ENCODE results near the gene LDLRAD3.
A peak's percentile ranks its signal among the peaks of the same experiment; 100 is the strongest.

LDLRAD3 gene

DNA sequence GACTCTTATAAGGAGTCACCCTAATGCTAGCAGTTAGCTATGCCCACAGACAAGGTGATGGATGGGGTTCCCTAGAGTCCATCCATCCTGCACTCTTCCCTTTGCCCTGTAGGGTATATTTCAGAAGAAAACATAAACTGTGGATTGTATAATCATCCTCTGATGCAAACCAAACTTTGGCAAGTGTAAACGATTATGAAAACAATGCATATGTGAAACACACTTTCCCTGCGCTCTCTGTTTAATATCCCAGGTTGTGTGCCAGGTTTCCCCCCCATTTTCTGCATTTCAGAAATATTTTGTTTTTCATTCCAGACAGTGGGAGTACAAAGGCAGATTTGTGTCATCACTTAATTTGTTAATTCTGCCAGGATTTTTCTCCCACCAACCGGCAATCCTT lies 110.0 kb downstream of the LDLRAD3 start:
- DNase-seq, result no peak

DNA sequence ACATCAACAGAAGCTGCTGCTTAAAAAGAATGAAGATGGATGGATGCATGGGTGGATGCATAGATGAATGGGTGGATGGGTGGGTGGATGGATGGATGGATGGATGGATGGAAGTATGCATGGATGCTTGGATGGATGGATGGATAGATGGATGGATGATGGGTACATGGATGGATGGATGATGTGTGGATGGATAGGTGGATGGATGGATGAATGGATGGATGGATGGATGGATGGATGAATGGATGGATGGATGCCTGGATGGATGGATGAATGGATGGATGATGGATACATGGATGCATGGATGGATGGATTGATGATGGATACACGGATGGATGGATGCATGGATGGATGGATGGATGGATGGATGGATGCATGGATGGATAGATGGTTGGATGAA lies 110.8 kb downstream of the LDLRAD3 start:
- DNase-seq, result no peak

DNA sequence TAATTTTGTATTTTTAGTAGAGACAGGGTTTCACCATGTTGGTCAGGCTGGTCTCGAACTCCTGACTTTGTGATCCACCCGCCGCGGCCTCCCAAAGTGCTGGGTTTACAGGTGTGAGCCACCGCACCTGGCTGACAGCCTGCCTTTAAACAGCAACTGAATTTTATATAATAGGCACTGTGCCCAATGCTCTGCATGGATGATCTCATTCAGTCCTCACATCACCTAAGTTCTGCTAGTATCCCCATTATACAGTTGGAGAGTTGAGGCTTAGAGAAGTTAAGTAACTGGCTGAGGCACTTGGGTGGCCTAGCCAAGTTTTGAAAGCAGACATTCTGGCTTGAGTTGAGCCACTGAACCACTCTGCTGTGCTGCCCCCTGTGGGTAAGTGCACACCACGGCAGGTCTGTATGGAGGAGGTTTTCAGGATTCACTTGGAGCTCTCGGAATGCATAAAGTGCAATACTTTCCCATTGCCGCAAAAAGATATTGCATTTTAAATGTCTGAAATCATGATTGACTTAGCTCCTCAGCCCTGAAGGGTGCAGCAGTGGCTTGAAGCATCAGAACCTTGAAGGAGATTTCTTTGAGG lies 112.4 kb downstream of the LDLRAD3 start:
- DNase-seq, result peak; percentile 28 to 34

DNA sequence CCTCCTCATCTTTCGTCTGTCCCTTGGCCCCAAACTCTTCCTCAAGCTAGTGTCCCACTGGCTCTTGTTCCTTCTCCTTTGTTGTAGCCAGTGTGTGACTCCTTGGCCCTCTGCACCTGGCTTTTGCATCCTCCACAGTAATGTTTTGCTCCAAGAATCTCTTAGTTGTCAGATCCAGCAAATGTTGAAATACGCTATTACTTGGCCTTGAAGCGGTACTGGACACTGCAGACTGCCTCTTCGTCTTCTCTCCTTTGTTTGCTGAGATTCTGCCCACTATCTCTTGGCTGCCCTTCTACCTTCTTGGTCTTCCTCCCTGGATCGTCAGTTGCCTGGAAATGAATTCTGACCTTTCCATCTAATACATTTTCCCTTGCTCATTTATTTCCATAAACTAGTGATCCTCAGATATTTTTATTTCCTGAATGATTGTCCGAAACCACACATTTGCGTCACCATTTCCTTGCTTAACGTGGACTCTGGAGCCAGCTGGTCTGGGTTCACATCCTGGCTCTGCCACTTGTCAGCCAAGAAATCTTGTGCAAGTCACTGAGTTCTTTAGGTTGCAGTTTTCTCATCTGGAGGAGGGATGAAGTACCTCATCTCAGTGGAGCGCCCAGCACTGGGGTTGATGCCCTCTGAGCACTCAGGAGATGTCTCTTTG lies 113.6 kb downstream of the LDLRAD3 start:
- no peak for DNase-seq

DNA sequence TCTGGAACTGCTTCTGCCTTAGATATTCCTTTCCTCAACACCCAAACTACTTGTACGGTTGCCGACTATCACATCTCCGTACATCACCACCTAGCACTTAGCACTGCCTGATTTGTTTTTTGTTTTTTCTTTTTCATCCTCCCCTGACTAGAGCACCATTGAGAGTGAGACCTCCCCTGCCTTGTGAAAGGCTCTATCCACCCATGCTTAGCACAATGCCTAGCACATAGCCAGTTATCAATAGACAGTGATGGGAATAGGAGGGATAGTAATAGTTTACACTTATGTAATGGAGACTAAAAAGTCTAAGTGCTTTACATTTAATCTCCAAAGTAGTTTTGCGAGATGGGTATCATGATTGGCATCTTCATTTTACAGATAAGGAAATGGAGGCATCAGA lies 115.8 kb downstream of the LDLRAD3 start:
- DNase-seq, result no peak

DNA sequence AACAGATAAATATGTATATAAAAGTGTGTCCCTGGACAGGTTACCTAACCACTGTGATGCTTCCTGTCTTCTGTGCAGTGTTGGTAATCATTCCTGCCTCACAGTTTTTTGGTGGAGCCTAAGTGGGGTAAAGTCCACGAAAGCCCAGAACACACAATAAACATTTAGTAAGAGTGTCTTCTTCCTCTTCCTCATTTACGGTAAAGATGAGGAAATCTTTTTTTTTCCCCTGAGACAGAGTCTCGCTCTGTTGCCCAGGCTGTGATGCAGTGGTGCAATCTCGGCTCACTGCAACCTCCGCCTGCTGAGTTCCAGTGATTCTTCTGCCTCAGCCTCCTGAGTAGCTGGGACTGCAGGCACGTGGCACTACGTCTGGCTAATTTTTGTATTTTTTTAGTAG lies 117.1 kb downstream of the LDLRAD3 start:
- DNase-seq, result peak; percentile 26 to 38

DNA sequence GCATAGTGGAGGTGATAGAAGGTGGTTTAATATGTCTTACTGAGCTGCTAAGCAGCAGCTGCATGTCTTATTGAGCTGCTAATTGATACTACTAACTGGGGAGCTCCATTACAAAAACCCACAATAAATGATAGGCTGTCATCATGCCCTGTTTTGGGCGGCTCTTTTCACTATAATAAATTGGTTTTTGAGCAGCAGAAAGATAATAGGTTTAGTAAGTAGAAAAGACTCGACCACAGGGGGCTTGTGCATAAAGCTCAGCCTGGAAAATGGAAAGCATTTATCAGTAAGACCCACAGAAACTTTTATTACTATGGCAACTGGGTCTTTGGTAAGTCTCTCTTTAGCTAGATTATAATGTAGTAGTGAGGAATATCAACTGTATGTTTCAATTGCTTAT lies 117.6 kb downstream of the LDLRAD3 start:
- DNase-seq, result no peak

DNA sequence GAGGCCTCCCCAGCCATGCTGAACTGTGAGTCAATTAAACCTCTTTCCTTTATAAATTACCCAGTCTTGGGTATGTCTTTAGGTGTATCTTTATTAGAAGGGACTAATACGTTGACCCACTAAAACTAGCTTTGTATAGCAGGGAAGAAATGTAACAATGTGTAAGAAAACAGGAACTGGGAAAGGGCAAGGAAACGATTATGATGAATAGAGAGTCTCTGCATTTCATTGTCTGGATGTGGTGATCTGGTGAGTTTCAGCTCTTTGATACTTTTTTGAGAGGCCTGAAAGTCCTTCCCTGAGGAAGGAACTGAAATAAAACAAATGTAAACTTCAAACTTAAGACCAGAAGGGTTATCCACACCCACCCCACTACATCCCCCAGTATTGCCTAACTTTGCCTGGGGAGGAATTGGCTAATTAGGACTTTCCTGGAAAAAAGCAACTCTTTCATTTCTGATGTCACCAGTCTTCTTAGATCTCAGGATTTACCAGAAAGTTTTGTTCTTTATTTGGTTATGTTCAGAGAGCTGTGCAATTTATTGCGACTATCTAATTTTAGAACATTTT lies 119.0 kb downstream of the LDLRAD3 start:
- DNase-seq, result no peak

DNA sequence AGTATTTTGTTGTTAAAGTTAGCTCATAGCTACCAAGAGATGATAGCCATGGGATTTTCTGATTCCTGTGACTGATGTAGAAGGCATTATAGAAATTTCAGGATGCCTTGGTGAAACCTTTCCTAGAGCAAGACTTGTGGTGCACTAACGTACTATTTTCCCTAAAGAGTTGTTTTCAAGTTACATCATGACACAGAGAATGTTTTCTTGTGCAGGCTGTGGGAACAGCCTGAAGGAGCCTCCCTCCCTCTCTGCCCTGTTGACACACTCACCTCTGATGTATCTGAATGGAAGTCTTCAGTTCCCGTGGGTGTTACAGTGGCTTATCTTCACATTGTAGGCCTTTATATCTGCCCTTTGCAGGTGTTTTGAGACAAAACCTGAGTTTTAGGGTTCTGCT lies 121.6 kb downstream of the LDLRAD3 start:
- no peak for DNase-seq

DNA sequence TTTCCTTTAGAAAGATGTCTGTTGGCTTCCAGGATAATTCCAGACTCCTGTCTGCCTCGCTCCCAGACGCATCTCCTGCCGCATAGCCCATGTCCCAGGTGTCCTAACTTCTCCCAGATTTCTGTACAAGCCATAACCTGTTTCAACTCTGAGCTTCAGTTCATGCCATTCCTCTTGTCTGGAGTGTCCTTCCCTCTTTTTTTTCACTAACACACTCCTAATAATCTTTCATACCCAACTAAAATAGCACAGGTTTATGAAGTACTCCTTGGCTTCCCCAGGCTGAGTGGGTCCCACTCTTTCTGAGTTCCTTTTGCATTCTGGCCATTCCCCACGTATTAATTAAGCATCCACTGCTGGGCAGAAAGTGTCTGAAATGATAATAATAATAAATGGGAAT lies 123.0 kb downstream of the LDLRAD3 start:
- no peak for DNase-seq

DNA sequence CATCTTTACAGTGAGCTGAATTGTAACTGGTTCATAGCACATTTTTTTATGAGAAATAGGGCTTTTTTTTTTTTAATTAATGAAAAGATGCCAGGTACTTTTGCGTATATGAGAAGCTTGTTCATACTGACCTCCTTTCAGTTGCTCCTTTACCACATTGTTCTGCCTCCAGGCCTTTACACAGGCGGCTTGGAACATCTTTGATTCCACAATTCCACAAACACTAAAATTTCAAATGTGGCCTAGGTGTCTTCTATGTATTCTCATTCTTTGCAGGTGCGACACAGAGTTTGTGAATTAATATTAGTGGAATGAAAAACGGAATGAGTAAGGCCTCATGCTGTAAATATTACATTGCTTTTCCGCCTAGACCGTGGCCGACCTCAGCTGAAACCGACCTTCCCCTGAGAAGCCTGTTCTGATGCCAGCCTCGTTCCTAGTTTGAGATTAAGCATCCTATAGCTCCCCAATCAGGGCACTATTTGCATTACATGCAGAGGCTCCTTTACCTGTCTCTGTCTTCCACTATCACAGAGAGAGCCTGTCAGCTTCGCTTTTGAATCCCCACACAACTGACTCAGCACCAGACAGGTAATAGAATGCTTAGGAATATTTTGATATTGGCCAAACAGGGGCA lies 125.8 kb downstream of the LDLRAD3 start:
- no peak for DNase-seq

DNA sequence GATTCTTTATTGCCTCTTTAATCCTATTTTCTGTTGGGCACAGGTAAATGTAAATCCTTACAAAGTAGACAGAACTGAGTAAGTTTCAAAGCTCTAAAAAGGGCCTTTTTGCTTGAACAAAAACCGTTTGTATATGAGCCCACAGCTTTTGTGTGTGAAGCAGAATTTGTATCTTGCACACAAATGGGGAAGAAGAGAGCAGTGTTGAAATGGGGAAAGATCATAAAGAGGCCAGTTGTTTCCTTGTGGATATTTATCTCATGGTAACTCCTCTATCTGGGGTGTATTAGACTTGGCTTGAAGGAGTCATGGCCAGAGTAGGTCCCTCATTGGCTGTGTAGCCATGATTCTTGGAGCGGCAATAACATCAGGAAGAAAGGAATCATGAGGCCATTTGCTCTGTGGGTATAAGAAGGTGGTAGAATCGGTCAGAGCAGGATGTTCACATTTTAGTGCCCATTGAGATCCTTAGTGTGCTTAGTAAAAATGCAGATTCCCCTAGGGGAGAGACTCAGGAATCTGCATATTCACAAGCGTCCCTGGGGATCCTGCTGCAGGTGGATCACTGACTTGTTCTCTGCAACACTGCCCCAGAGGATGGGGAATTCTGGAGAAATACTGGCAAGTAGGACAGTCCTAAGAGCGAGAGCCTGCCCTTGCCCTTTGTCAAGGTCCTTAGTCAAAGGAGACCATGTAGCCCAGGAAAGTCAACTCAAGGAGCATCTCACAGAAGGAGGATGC lies 126.5 kb downstream of the LDLRAD3 start:
- DNase-seq, result no peak

DNA sequence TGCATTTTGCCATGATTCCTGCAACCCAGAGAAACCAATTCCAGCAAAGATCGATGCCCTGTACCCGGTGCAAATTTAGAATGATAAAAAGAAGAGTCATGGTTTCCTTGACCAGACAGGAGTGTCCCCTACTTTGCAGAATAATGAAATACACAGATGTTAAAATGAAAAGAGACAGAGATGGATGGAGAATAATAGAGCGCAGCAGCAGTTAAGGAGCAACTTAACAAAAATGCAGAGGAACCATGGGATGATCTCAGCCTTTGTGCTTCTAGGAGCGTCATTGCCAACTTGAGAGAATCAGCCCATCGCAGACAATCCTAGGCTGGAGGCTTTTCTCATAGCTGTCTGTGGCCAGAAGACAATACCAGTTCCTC lies 127.1 kb downstream of the LDLRAD3 start:
- no peak for DNase-seq

DNA sequence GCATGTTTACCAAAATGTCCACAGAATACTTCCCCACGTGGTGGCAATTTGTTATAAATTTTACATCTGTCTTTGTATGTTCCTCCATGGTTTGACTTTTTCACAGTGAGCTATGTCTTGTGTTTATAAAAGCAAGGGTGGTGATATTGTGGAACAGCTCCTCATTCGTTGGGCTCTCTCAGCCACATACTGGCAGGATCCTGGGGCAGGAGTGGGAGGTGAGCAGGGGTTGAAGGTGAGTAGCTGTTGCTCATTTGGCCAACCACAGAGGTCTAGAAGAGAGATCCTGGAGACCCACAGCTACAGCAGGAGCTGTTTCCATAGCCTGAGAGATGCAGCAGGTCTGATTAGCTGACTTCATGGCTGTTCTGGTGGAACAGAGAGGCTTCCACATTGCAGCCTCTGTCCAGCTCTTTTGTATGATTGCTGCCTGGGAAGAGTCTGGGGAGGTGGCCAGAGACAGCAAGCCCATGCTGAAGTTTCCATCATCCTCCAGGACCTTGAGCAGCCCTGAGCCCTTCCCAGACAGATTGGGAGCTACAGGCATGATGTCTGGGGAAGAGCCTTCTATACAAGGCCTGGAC lies 128.1 kb downstream of the LDLRAD3 start:
- no peak for DNase-seq

DNA sequence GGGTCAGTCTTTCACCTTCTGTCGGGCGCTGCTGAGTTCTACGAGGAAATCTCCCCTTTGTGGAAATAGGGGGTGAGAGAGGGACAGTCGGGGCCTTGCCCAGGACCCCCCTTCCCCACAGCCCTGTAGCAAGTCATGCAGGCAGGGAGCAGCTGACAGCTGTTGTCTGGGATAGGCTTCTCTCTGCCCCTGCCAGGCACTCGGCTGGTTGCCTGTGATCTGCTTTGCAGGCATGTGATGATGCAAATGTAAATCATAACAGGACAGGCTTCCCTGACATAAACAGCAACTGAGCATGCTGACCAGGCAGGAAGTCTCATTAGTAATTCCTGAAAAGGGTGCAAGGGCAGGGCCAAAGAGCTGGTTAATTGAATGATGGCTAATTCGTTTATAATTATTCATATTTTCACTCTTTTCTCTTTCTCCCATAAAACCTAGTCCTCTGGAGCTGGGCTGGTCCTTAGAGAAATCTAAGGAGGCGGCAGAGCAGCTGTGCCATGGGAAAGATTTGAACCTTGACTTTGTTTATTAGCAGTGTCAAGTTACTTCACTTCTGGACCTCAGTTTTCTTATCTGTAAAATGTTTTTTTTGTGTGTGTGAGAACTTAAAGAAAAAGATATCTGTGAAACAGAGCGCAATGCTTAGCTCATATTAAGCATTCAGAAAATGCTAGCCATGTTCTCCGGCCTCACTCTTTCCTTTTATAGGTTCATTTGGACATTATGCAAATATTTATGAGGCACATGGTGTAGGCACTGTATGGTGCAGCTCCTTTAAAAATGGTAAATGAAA lies 129.7 kb downstream of the LDLRAD3 start:
- DNase-seq, result no peak

DNA sequence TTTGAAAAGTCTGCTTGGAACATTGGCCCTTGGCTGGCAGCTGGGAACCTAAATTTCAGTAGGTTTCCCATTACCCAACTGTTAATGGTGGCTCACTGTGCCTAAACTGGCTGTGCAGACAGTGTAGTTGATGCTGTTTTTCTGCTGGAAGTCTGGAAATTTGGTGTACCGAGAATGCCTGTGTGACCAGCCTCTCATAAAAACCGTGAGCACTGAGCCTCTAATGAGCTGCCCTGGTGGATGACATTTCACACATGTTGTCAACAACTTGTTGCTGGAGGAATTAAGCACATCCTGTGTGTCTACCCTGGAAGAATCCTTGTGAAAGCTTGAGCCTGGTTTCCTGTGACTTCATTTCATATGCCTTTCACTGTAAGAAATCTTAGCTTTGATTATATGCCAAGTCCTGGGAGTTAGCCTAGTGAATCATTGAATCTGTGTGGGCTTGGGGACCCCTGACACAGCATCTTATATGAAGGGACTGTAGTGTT lies 131.1 kb downstream of the LDLRAD3 start:
- no peak for DNase-seq

DNA sequence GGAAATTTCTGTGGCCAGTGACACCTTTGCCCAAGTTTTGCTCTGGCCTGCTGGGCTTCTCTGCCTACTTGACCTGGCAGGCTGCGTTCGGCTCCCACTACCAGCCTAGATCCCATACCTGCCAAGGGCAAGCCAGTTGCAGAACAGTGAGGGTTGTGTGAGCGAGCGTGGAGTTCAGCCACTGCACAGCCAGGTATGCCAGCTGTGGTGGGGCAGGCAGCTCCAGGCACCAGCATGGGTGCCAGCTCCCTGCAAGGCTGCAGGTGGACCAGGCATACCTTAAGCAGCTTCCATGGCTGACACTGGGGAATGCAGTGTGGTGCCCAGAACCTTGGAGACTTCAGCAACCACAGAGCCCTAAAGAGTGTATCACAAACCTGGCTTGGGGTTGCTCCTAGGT lies 133.5 kb downstream of the LDLRAD3 start:
- no peak for DNase-seq

DNA sequence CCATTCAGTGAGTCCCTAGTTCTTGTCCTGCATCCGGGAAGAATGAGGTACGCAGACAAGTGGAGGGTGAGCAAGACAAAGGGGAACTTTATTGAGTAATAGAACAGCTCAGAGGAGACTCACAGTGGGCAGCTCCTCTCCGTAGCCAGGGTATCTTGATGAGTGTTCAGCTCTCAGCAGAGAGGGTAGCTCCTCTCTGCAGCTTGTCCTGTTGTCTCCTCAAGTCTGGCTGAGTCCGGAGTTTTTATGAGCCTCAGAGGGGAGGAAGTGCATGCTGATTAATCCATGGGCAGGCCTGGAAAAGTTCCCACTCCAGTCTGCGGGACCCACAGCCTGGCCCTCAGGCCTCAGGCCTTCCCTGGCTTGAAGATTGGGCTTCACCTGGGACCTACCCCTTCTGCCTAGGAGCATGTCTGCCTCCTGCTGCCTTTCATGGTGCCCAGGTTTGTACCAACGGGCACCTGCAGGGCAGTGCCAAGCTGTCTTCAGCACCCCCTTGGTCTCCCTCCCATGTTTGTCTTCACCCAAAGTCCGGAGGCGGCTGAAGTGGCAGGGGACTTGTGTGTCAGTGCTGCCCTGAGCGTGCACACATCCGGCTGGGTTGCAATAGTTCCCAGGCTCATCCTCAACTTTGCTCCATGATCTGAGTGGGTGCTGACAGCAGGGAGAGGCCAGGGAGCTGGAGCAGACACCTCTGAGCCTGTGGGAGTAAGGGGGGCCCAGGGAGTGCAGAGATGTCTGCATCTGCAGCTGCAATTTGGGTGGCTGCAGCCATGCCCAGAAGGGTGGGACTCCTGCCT lies 134.2 kb downstream of the LDLRAD3 start:
- no peak for DNase-seq

DNA sequence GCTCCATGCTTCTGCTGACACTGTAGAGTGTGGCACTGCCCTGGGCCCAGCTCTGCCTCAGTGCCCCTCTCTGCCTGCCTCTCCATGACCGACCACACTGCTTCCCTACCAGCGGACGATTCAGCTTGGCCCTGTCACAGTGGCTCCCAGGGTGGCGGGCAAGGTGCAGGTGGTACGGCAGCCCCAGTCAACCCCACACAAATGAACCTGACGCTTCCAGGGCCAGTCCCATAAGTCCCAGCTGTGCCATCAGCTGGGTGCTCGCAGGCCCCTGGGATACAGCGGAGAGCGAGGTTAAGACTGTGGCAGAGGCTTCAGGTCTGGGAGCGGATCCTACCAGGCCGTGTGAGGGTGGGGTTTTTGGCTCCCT lies 134.8 kb downstream of the LDLRAD3 start:
- no peak for DNase-seq

DNA sequence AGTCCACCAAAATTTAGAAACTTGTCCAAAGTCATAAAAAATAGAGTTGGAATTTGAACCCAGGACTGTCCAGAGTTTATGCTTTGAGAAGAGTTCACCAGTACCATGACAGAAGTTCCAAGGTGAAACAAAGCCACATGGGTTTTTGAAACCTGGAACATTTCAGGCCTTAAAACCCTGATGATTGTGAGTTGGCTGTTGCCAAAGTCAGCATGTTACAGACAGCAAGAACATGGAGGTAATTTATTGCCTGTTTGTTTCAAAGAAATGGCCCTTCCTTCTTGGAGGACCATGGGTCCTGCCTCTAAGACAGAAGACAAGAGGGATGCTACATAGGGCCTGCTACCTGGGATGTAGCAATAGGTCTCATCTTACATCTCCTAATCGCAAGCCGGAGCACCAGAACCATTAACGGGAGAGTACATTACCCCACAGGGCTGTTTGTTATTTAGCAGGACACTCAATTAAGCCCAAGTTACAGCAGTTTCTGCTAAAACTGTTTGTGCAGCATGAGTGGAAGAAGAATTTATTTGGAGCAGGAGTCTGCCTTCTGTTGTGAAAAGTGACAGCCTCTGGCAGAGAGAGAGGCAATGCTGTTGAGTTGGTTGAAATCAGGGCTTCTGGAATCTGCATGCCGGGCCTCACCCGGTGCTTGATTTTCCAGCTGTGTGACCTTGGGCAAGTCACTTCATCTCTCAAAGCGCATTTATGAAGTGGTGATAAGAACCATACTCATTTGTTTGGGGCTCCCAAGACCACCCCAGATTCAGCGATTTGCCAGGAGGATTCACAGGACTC lies 136.2 kb downstream of the LDLRAD3 start:
- no peak for DNase-seq
